GM23248 (cell line): ENCODE results near the gene SPR.

Experiments
- EZH2 ChIP-seq: fragments of 200-600 bp; sonication (generic); IDR thresholded peaks from 2 replicates; pipeline ENCODE4 v1.6.1; 2018; ENCODE audit warnings: antibody characterized with exemption, mild to moderate bottlenecking; ENCODE audit not compliant: insufficient read depth, poor library complexity, severe bottlenecking
- EZH2phosphoT487 ChIP-seq: fragments of 200-600 bp; sonication (generic); IDR thresholded peaks from 2 replicates; pipeline ENCODE4 v1.6.1; 2018; ENCODE audit warnings: antibody characterized with exemption, moderate library complexity, mild to moderate bottlenecking, low read depth; ENCODE audit not compliant: insufficient read depth

DNA sequence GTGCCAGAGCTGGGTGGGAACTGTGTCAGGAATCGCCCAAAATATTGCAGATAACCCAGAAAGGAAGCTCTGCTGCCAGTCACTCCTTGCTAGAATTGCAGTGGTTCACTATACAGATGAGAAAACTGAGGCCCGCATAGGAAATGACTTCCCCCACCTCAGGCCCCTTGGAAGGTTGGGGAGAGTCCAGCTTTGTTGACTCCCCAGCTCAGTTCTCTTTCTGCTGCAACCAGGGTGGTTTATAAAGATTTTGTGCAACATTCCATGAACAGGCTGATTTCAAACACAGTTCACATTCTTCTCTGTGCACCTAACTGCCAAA, 11.3 kb downstream of the SPR start:
- no peak for TF ChIP-seq EZH2
- TF ChIP-seq EZH2phosphoT487: no peak
